HEK293 (cell line): Measurements from ENCODE around the gene CD164.

ENCODE experiments used
- OSR2 ChIP-seq: fragments of 450-650 bp; formaldehyde crosslinking; IDR thresholded peaks from 2 replicates; pipeline ENCODE4 v1.5.1; 2016; ENCODE audit warnings: missing biosample characterization, missing genetic modification characterization
- SALL2 ChIP-seq: fragments of 450-650 bp; formaldehyde crosslinking; IDR thresholded peaks from 2 replicates; pipeline ENCODE4 v1.5.0; 2017; ENCODE audit warnings: missing biosample characterization, mild to moderate bottlenecking, missing genetic modification characterization, borderline replicate concordance
- SP3 ChIP-seq: fragments of 450-650 bp; formaldehyde crosslinking; IDR thresholded peaks from 2 replicates; pipeline ENCODE4 v1.5.1; 2016; ENCODE audit warnings: missing biosample characterization, missing genetic modification characterization
- ZNF121 ChIP-seq: fragments of 450-650 bp; formaldehyde crosslinking; IDR thresholded peaks from 2 replicates; pipeline ENCODE4 v1.5.1; 2016; ENCODE audit warnings: missing biosample characterization, missing genetic modification characterization
- ZNF24 ChIP-seq: fragments of 450-650 bp; formaldehyde crosslinking; IDR thresholded peaks from 2 replicates; pipeline ENCODE4 v1.5.1; 2016; ENCODE audit warnings: missing biosample characterization, missing genetic modification characterization
- ZNF707 ChIP-seq: fragments of 450-650 bp; formaldehyde crosslinking; IDR thresholded peaks from 2 replicates; pipeline ENCODE4 v1.5.1; 2016; ENCODE audit warnings: missing biosample characterization, missing genetic modification characterization
- ZNF792 ChIP-seq: fragments of 450-650 bp; formaldehyde crosslinking; IDR thresholded peaks from 2 replicates; pipeline ENCODE4 v1.5.1; 2016; ENCODE audit warnings: missing biosample characterization, missing genetic modification characterization
- TF ChIP-seq, protein P1 (sequence below): fragments of 450-650 bp; formaldehyde crosslinking; conservative IDR thresholded peaks from 2 replicates; pipeline ENCODE4 v1.5.1; 2016; ENCODE audit warnings: low read depth, missing biosample characterization, missing genetic modification characterization
- TF ChIP-seq, protein P2 (sequence below): fragments of 450-650 bp; formaldehyde crosslinking; IDR thresholded peaks from 2 replicates; pipeline ENCODE4 v1.5.1; 2016; ENCODE audit warnings: missing biosample characterization, missing genetic modification characterization
- TF ChIP-seq, protein P3 (sequence below): fragments of 450-650 bp; IDR thresholded peaks from 2 replicates; pipeline ENCODE4 v1.5.1; 2018; ENCODE audit warnings: missing biosample characterization, missing genetic modification characterization

GRCh38 chr6:109377717-109378116 lies 4.5 kb downstream of the CD164 start:
- TF ChIP-seq ZNF121 (no peak), SALL2 (no peak), ZNF792 (tag by site-specific recombination) (no peak), SP3 (no peak), ZNF707 (tag by site-specific recombination) (no peak), ZNF24 (tag by site-specific recombination) (no peak), OSR2 (tag by site-specific recombination) (no peak)
- TF ChIP-seq, protein P1, sequence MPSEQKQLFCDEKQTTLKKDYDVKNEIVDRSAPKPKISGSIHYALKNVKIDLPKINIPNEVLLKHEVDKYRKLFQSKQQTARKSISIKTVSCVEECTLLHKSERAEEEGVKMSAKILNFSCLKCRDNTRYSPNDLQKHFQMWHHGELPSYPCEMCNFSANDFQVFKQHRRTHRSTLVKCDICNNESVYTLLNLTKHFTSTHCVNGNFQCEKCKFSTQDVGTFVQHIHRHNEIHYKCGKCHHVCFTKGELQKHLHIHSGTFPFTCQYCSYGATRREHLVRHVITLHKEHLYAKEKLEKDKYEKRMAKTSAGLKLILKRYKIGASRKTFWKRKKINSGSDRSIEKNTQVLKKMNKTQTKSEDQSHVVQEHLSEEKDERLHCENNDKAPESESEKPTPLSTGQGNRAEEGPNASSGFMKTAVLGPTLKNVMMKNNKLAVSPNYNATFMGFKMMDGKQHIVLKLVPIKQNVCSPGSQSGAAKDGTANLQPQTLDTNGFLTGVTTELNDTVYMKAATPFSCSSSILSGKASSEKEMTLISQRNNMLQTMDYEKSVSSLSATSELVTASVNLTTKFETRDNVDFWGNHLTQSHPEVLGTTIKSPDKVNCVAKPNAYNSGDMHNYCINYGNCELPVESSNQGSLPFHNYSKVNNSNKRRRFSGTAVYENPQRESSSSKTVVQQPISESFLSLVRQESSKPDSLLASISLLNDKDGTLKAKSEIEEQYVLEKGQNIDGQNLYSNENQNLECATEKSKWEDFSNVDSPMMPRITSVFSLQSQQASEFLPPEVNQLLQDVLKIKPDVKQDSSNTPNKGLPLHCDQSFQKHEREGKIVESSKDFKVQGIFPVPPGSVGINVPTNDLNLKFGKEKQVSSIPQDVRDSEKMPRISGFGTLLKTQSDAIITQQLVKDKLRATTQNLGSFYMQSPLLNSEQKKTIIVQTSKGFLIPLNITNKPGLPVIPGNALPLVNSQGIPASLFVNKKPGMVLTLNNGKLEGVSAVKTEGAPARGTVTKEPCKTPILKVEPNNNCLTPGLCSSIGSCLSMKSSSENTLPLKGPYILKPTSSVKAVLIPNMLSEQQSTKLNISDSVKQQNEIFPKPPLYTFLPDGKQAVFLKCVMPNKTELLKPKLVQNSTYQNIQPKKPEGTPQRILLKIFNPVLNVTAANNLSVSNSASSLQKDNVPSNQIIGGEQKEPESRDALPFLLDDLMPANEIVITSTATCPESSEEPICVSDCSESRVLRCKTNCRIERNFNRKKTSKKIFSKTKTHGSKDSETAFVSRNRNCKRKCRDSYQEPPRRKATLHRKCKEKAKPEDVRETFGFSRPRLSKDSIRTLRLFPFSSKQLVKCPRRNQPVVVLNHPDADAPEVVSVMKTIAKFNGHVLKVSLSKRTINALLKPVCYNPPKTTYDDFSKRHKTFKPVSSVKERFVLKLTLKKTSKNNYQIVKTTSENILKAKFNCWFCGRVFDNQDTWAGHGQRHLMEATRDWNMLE: no peak
- TF ChIP-seq, protein P2, sequence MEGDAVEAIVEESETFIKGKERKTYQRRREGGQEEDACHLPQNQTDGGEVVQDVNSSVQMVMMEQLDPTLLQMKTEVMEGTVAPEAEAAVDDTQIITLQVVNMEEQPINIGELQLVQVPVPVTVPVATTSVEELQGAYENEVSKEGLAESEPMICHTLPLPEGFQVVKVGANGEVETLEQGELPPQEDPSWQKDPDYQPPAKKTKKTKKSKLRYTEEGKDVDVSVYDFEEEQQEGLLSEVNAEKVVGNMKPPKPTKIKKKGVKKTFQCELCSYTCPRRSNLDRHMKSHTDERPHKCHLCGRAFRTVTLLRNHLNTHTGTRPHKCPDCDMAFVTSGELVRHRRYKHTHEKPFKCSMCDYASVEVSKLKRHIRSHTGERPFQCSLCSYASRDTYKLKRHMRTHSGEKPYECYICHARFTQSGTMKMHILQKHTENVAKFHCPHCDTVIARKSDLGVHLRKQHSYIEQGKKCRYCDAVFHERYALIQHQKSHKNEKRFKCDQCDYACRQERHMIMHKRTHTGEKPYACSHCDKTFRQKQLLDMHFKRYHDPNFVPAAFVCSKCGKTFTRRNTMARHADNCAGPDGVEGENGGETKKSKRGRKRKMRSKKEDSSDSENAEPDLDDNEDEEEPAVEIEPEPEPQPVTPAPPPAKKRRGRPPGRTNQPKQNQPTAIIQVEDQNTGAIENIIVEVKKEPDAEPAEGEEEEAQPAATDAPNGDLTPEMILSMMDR (tag by site-specific recombination): no peak
- TF ChIP-seq, protein P3, sequence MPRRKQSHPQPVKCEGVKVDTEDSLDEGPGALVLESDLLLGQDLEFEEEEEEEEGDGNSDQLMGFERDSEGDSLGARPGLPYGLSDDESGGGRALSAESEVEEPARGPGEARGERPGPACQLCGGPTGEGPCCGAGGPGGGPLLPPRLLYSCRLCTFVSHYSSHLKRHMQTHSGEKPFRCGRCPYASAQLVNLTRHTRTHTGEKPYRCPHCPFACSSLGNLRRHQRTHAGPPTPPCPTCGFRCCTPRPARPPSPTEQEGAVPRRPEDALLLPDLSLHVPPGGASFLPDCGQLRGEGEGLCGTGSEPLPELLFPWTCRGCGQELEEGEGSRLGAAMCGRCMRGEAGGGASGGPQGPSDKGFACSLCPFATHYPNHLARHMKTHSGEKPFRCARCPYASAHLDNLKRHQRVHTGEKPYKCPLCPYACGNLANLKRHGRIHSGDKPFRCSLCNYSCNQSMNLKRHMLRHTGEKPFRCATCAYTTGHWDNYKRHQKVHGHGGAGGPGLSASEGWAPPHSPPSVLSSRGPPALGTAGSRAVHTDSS (tag by site-specific recombination): no peak
